Erythroblast (primary cell): ENCODE data around the gene ICA1.

Experiments
- DNase-seq, 2 experiments: peaks; one replicate each; lab custom pipeline; 2025; lab: John Stamatoyannopoulos, UW
- GATA1 ChIP-seq: IDR thresholded peaks from 2 replicates; pipeline ENCODE4 v1.6.1; 2011; ENCODE audit warnings: low read depth, mild to moderate bottlenecking, control low read depth, low read length, moderate library complexity
- POLR2A ChIP-seq: IDR thresholded peaks from 2 replicates; pipeline ENCODE4 v1.6.1; 2011; ENCODE audit warnings: mild to moderate bottlenecking, low read length

Gene ICA1

DNA sequence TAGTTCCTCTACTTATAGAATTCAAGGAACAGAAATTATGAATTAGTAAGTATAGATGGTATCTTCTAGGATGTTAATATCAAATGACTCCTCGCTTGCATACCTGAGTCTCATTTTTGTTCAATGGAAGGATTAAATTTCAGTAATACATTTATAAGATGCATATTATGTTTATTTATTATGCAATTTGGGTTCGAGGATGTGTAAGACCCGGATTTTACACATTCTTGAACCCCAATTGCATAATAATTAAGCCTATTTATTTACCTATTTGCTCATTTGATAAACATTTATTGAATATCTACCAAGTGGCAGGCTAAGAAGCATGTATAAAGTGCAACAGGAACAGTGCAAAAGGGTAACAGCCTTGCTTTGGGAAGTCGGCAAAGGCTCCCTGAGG is 52.6 kb downstream of the ICA1 start:
- no peak for TF ChIP-seq GATA1
- DNase-seq, result no peak

- TF ChIP-seq POLR2A, result no peak
- TF ChIP-seq GATA1, result no peak
- no peak for DNase-seq
Observed at GRCh38 chr7:8208816-8209215, 53.2 kb downstream of the ICA1 start.

GRCh38 chr7:8206956-8207355 is 55.0 kb downstream of the ICA1 start:
- TF ChIP-seq GATA1, result no peak
- TF ChIP-seq POLR2A, result no peak
- no peak for DNase-seq

- TF ChIP-seq POLR2A (no peak), GATA1 (no peak)
Observed at GRCh38 chr7:8205537-8205936, 56.4 kb downstream of the ICA1 start.

DNA sequence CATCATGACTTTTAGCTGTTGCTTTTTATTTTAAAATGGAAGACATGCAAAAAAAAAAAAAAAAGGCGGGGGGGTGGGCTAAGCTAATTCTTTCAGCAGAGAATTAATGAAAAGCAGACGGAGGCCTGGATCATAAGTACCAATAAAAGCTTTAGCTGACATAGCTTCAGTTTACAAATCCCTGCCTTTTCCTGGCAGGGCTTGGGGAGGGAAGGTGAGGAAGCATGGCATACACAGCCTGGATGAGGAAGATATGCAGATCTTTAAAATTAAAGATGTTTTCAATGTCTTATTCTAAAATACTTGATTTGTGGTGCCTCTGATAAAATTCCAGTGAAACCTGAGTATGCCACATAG is 57.0 kb downstream of the ICA1 start:
- TF ChIP-seq POLR2A (no peak), GATA1 (no peak)
- no peak for DNase-seq

More at GRCh38 chr7:8205537-8205936, 56.4 kb downstream of the ICA1 start:
- no peak for DNase-seq

DNA sequence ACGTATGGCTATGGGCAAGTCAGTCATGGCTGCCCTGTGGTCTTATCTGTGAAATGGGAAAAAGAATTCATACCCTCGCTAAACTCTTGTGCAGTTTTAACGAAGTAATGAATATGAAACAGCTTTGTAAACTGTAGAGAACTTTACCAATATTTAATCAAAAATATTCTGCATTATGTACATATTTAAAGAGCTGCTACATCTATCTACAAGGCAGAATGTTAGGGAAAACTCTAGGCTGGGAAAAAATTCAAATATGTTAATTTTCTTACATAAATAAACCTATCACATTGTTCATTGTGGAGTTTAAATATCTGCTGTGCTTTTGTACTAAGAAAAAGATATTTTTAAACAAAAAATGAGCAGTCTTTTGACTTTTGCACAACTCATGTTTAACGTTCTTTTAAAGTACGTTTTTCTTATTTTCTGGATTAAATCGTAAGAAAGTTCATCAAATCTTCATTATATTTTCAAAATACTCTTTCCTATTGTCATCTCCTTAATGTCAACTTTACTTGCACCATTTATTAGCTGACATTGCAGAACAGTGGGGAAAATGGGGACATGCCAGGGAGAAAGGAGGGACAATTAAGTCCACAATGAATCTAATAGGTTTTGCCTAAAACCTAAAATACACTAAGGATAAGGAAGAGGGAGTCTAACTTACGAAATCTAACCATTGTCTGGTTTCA is 57.5 kb downstream of the ICA1 start:
- no peak for DNase-seq

GRCh38 chr7:8201846-8202441 is 60.0 kb downstream of the ICA1 start:
- TF ChIP-seq POLR2A (no peak), GATA1 (no peak)
- peak in 1 of 2 experiments; percentile 21 for DNase-seq

More for the DNA sequence above, 57.5 kb downstream of the ICA1 start:
- TF ChIP-seq POLR2A (no peak), GATA1 (no peak)

DNA sequence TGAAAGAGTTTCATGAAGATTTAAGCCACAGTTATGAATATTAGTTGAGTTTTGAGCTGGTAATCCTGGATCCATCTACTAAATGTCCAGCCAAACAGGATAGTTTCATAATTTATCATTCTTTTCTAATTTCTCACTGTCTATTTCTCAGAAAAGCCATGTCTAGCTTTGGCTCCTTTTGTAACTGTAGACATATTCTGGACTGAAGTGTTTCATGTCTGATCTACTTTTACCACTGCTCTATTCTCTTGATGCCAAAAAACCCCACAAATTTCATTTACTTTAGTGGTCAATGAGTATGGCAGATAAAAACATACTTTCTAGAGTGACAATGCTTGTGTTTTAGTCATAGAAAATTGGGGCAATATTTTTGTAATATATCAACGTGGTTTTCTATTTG is 61.2 kb downstream of the ICA1 start:
- TF ChIP-seq POLR2A (no peak), GATA1 (no peak)
- no peak for DNase-seq

DNA sequence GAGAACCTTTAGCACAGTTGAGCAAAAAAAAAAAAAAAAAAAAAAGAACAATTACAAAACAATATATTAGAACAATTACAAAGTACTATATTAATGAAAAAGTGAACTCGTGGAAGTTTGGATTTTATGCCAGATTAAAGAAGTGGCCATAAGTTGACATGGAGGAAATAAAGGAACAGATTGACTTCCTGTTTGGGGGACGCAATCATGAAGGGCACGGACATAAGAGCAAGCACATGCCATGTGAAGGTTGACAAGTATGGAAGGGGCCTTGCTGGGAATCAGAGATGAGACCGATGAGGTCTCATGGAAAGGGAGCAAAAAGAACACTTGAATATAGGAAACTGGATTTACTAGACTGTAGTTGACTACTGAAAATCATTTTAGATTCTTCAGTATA is 61.7 kb downstream of the ICA1 start:
- TF ChIP-seq GATA1 (no peak), POLR2A (no peak)
- no peak for DNase-seq

- TF ChIP-seq GATA1 (no peak), POLR2A (no peak)
Observed at GRCh38 chr7:8197994-8198698, 63.8 kb downstream of the ICA1 start.

DNA sequence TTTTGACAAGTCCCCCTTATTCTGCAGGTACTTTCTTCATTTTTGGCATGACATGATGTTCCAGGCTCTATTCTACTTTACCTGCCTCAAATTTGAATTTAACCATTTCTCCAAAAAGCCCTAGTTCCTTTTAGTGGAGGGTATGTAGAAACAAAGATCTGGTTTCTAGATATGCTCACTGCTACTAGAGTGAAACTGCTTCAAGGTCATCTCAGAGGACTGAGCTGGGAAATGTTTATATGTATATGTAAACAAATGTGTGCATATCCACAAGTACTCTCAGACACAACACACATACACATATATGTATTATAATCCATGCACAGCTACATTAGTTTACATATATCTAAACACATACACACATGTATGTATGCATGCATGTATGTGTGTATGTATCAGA is 69.1 kb downstream of the ICA1 start:
- TF ChIP-seq POLR2A, result no peak
- no peak for TF ChIP-seq GATA1
- no peak for DNase-seq

More at GRCh38 chr7:8197994-8198698, 63.8 kb downstream of the ICA1 start:
- no peak for DNase-seq

GRCh38 chr7:8190119-8190895 is 71.7 kb downstream of the ICA1 start:
- peak; percentile 74 to 82 for DNase-seq
- TF ChIP-seq POLR2A, result no peak
- no peak for TF ChIP-seq GATA1

DNA sequence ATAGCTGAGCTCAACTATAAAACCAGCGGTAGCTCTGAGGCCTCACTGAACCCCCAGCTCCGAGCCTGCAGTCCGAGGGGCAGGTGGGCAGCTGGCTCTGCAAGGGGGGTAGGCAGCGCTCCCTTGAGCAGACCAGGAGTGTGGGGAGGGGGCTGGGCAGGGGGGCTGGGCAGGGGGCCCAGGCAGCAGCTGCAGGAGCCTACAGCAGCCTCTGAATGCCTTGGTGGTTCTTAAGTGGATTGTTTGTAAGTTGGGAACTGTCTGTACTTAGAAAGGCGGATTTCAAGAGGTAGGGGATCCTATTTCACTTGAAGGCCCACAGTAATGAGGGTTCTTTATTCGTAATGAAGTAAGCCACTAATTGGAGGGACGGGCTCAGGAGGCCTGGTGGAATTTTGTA is 72.3 kb downstream of the ICA1 start:
- TF ChIP-seq GATA1 (no peak), POLR2A (no peak)
- no peak for DNase-seq

GRCh38 chr7:8185926-8186683 is 75.9 kb downstream of the ICA1 start:
- TF ChIP-seq POLR2A (no peak), GATA1 (no peak)
- DNase-seq, result no peak
